Right renal cortex interstitium (tissue), 3 donors: ENCODE data around the gene WDR48. TPM values are rescaled to one million over a fixed set of nuclear protein-coding genes. Genes with fewer than 3 reads are reported as not detected.

Experiments used
- DNase-seq, 3 donors: peaks; one replicate each; pipeline ENCODE4 v3.0.0-alpha.2; 2013; ENCODE audit warnings: low read depth in 3 of 3, low spot score in 2 of 3
- polyA plus RNA-seq, 3 donors: library from polyadenylated mRNA; unstranded; fragments of 120-200 nt; gene quantifications; one replicate each; pipeline ENCODE4 v1.2.1, GENCODE V29; 2013; ENCODE audit not compliant: insufficient read length in 3 of 3

Gene WDR48
- polyA plus RNA-seq, 3 donors, result 105 to 108 (median 108) TPM

DNA sequence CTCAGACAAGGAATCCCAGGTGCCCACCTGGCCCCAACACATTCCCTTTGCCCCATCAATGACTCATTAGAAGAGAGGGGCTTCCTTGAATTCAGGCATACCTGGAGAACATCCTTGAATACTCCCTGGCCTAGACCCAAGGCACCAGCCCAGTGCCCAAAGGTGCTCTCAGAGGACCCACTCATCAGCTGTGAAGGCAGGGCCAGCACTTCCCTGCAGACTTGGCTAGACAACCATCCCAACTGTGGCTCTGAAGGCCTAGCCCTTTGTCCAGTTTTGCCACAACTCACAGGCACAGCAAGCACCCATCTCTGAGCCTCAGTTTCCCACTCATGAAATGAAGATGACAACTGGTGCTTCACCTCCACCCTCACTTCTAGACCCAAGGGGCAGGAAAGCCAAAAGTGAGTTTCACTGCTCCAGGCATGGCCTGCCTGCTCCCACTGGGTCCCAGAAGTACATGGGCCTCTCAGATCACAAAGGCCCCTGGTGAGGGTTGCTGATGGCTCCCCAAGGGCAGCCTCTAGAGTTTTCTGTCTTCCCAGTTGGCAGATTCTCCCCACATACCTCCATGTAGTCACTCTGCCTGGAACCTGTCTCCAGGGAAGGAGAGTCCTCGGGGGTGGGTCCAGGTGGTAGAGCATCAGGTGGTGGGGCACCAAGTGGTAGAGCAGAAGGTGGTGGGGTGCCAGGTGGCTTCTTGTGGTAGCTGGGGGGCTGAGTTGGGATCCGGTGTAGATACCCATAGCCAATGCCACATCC lies 48.1 kb downstream of the WDR48 start:
- no peak for DNase-seq

DNA sequence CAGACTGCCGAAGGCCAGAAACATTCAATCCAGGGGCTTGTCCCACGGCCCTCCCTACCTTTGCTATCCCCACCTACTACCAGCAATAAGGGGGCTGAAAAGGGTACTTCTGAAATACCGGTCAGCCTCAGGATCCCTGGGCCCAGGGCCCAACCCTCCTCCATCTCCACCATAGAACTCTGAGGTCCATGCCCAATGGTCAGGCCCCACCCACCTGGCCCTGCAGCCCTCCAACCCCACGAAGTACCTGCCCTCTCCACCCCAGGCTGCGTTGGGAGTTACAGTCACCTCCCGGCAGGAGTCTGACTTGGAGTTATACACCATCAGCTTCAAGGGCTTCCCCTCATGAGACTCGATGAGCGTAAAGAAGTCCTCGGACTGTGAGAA lies 48.7 kb downstream of the WDR48 start:
- DNase-seq, result no peak

DNA sequence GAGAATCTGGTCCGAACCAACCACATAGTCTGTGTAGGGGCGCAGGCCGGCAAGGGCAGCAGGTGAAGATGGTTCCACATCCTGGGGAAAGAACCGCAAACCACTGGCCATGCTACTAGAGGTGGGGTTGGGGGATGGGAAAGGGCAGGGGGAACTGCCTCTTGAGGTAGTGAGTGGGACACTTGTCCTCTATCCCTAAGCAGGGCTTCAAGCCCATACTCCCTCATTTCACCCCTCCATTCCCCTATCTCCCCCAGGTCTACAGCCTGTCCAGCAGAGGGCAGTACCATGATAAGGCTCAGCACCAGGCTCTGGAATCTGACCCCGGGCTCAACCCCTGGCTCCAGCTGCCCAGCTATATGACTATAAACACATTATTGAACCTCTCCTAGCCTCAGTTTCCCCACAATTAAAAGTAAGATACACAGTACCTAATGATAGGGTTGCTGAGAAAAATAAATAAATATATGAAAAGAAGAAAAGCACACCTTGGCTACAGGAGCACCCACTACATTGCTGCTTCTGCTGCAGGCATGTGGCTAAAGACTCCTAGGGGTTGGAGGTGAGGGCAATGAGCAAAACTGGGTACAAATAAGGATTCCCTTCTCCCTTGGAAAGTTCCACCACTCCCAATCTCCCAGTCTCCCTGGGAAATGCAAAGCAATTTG lies 49.3 kb downstream of the WDR48 start:
- DNase-seq, result no peak

DNA sequence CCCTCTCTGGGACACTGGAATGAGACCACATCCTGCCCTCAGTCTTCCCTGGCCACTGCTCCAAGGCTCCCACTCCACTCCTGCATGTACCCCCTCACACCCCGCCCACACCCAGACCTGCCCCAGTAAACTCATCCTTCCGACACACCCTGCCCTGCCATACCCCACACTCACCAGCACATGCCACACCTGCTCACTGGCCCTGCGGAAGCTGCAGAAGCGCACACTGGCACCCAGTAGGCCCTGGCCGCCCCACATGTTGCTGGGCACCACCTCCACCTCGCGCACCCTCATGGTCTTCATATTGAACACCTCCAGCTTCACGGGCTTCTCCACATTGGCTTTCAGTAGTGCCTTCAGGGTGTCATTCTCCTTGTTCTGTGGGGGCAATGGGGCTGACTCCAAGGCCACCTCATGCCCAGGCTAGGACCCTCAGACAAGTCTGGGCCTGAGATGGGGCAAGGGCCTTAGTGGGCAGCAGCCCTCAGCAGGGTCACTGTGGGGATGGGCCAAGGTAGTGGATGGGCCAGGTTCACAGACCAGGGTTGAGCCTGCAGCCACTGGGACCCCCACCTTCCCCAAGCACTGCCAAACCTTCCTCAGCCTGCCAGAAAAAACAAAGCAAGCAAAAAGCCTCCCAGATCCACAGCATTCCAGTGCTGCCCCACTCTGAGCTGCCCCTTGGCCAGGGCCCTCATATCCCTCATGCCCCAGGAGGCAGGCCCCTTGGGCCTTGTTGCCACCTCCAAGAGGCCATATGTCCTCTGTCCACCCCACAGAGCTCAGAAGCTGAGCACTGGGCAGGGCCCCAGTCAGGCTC lies 50.9 kb downstream of the WDR48 start:
- no peak for DNase-seq

DNA sequence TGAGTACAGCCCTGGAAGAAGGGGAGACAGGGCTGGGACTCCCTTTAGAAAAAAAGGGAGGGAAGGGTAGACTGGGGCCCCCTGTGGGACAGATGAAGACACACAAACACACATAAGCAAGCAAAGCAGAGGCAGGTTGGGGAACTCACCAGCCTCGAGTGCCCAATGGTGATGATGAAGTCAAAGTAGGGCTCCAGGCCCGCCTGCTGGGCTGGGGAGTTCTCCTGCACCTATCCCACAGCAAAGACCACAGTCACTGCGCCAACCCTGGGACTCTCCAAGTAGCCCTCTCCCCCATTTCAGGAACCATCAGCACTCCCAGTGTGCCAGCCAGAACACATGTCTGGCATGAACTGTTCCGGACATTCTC lies 51.5 kb downstream of the WDR48 start:
- DNase-seq, result no peak

DNA sequence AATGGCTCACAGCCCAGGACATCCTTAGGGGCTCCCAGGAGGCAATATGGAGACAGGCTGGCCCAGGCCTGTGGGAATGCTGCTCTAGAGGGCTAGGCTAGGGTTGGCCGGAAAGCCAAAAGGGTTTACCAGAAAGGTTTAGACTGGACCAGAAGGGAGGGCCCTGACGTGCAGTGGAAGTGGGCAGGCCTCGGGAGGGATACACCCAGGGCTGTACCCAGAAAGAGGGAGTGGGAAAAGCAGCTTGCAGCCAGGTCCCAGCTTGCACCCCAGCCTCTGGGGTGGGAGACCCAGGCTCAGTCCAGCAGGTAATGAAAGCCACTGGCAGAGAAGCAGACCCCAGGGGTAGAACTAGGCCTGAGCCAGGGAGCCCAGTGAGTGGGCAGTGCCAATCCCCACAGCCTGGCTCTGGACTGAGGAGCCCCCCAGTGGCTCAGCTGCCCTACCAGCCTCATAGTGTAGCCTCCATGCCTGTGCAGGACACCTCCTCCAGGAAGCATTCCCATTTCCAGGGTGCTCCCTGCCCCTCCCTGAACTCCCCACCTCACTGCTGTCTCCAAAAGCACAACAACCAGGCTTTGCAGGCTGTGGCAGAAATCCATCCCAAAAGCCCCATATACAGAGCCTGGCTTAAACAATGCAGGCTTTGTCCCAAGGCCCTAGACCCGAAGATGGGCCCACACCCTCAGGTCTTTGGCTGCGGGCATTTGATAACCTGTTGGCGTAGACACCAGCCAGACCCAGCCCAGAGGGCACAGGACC lies 52.2 kb downstream of the WDR48 start:
- DNase-seq, result no peak

DNA sequence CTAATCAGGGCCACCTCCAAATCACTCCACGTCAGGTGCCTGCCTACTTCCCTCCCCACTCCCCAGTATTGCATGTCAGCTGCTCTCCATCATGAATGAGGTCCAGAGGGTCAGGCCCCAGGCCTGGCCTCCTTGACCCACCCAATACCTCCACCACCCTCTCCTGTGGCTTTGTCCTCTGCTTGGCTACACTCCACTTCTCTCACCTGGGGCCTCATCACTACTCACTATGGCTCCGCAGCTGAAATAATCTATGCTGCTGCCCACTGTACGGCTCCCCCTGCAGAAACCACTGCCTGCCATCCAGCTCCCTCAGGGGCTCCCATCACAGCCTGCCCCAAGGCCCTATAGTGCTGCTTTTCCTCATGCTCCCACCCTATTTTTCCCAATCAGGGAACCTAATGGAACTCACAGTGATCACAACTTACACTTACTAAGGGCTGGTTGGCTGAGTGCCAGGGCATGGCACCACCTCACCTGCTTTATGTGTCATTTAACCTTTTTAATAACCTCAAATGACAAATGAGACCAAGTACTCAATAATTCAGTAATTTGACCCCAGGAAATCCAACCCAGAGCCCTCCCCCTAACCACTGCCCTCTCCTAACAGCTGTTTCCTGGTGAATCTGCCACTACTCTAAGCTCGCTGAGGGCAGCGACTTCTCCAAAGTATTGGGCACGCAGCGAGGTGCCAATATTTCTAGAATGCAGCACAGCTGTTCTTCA lies 53.3 kb downstream of the WDR48 start:
- DNase-seq, result no peak

DNA sequence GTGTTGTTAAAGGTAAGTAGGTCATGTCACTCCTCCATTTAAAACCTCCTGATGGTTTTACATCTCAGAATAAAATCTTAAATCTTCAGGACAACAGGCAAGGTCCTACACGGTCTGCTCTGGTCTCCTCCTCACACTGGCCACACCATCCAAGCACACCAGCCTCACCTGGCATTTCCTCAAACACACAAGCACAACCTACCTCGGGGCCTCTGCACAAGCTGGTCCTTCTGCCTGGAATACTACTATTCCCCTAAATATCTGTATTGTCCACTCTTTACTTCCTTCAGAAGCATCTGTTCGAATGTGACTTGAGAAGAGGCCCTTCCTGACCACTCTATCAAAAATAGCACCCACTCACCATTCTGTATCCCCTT lies 53.9 kb downstream of the WDR48 start:
- no peak for DNase-seq

DNA sequence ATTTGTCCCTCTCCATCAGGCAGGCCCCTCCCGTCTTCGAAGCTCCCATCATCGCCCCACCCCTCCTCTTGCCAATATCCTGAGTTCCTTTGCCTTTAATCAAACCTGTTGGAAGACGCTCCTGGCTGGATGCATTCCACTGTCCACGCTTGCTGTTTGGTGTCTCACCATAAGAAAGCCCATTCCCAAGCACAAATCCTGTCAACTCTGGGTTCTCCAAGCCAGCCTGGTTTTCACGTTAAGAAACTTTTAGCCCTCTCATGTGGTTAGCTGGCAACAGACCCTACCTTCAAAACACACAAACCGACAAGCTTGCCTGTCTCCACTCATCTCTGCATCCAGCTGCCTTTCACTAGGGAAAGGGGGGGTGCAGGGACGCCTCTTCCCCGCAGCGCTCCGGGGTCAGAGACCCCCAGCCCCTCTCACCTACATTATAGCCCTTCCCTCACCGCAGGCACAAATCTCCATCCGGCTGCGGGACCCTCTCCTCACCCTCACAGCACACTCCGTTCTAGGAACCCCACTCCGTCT lies 54.5 kb downstream of the WDR48 start:
- no peak for DNase-seq

DNA sequence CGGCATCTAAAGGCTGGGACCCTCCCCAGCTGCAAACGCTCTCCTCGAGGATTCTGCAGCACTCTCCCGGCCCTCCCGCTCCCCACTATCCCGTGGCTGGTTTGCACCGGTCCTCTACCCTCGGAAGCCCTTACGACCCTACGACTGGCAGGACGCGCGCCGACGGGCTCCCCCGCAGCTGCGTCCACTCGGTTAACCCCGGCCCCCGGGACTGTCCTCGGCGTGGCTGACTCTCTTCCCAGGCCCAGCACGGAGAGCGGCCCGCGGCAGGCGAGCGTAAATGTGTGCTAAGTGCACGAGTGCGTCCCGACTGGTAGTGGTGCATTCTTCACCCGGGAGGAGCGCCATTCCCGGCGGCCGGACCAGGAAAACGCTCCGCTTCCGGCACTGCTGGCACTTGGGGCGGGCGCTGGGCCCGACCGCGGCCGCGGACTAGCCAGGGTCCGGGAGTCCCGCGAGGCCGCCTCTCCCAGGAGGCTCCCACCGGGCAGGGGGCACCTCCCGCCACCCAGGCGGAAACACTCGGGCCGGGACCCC lies 55.1 kb downstream of the WDR48 start:
- no peak for DNase-seq

DNA sequence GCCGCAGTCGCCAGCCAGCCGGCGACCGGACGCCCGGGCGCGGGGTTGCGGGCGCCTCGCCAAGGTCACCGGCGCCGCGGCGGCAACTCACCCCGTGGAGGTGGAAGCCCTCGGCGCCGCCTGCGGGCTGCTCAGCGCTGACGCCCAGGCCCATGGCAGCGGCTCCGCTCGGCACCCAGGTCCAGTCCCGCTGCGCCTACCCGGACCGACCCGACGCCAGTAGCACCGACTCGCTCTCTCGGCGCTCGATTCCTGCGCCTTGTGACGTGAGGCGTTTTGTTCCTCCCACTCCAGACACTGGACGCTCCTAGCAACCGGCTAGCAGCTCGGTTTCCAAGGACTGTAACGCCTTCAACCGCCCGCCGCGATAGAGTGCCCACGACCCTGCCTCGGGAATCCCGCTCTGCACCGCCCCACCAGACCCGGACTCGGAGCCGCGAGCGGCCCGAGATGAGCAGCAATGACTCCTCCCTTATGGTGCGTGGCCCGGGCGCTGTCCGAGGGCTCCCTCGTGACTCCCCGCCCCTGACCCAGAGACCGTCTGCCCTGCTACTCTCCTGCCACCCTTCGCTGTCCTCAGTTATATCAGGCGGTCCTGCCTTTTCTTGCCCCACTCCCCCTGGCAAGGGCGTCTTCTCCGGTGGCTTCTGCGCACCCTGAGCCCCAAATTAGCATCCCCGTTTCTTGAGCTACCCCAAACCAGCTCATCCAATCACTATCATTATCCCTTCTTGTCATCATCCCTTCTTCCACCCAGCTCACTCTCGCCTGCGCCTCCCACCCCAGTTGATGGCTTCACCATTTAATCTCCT lies 55.8 kb downstream of the WDR48 start, which contains the start of the genes GORASP1 and TTC21A:
Gene GORASP1, minus strand, starts transcription at position 240 of the 812 bp plus-strand sequence. Its CDS starts 86 bp downstream, at position 154.
Gene TTC21A, plus strand, starts transcription at position 293 of the 812 bp plus-strand sequence. Its CDS starts 158 bp downstream, at position 451.
- DNase-seq, result peak; percentile 74 to 83 (median 83)

DNA sequence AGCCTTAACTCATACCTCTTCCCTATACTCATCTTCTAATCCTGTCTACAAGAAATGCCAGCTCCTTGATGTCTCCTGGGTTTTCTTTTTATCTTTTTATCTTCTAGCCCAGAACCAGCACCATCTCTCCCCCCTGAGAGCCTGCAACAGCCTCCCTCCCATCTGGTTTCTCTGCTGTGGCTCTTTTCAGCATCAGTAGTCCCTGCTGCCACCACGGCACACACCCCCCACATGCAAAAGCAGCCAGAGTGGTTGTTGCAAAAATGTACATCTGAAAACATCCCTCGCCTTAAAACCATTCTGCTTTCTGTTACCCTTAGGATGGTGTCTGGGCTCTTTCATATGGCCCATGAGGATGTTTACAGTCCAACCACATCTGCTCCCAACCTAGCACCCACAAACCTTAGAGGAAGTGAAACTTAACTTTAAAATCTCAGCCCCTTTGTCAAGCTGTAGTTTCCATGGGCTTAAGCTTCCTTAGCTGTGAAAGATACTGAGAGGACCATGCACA lies 56.4 kb downstream of the WDR48 start:
- no peak for DNase-seq

DNA sequence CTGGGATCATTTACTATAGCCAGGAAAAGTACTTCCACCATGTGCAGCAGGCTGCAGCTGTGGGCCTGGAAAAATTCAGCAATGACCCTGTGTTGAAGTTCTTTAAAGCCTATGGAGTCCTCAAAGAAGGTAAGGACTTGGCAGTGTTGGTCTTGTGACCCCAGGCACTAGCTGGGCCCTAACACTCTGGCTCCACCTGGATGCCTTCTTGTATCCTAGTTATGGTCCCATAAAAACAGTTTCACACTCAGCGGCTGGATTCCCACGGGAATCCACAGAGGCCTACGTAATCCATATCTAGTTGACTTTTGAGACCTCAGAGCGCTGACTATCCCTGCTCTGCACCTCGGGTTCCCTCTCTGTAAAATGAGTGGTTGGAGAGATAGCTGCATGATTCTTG lies 57.3 kb downstream of the WDR48 start:
- no peak for DNase-seq

DNA sequence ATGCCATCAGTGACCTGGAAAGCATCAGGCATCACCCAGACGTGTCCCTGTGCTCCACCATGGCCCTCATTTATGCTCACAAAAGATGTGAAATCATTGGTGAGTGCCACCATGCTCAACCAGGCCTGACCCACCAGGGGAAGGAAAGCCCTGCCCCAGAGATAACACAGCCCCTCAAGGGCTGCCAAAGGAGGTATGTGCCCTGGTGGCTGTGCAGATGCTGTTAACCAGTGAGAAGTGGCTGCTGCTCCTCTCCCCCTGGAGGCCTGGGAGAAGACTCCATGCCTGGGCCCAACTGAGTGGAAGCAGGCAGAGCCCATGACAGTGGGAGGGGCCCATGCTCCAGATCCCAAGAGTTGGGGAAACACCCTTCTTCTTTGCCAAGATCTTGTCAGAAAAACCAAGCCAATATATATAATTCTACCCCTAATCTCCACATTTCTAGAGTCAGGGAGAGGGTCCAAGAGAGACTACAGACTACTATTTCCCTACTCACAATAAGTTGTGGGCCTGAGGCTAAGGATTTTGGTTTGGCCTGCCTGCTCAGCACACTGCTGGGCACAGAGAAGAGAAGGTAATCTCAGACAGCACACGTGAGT lies 58.3 kb downstream of the WDR48 start:
- no peak for DNase-seq

DNA sequence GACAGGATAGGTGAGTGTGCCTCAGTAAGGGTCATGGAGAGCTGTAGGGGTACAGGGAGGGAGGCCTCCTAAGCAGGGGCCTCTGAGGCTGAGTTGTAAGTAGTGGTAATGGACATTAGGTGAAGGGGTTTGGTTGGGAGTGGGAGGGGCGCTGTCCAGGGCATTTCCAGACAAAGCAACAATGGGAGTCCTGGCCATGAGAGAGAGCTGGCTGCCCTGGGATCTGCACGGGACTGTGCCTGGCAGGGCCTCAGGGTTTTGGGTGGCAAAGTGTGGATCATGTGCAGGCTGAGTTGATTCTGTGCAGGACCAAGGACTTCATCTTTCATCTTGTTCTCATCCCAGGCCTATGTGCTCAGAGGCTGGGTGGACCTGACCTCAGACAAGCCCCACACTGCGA lies 60.3 kb downstream of the WDR48 start:
- DNase-seq, result no peak

DNA sequence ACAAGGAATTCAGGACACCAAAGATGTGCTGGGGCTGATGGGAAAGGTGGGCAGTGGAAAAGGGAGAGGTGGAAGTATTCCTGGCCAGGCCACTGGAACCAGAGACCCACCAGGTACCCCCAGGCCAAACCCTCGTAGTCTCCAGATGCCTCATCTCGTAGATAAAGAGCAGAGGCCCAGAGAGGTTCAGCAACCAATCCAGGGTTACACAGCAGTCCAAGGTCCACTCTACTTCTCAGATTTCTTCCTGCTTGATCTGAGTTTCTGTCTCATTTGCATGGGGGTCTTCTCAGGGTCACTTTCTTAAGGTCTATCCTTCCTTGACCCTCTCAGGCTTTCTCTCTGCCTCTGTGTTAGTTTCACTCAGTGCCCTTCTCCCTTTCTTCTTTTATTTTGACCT lies 60.7 kb downstream of the WDR48 start:
- DNase-seq, result no peak

DNA sequence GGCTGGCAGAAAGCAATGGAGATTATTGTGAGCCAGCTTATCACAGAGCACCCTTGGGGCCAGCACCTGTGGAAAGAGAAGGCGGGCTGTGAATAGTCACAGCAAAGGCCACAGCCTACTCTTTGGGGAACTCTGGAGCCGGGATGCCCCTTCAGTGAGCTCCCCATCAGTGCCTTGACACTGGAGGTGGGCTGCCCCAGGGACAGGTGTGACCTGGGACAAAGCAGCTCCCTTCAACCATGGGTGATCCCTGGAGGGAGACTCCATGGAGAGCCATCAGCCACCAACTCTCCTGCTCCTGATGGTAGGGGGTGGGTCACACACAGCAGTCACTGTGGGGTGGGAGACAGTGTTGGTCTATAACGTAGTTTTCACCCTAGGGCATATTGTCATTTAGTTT lies 61.5 kb downstream of the WDR48 start:
- no peak for DNase-seq

DNA sequence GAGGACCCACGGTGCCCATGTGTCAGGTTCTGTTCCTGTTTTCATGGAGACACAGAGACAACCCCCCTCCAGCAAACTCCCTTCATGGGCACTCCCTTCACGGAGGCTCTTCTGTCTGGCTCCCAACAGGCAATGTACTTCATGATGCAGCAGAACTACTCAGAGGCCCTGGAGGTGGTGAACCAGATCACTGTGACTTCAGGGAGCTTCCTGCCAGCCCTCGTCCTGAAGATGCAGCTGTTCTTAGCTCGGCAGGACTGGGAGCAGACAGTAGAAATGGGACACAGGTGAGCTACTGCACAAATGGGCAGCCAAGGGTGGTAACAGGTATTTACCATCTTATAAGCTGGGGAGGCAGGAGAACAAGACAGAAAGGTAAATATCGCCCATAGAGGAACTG lies 62.6 kb downstream of the WDR48 start:
- no peak for DNase-seq
